Cardiac septum (tissue), 1 donor: ENCODE results near the gene KHDC1L. TPM values are rescaled to one million over a fixed set of nuclear protein-coding genes. Genes with fewer than 3 reads are reported as not detected.
"Not testable (repeated sequence)": the region's sequence is repeated elsewhere in the genome, so short reads cannot be mapped to it uniquely, and the experiment has no call there.

ENCODE experiments used
- DNase-seq: peaks from one replicate; pipeline ENCODE4 v3.0.0-alpha.2; 2020; ENCODE audit warnings: low spot score
- intact Hi-C: fragments of 100-400 bp; cut with DNase I; formaldehyde crosslinking; loops from one replicate; pipeline ENCODE4 v1.14.0; 2022
- total RNA-seq: library from RNA; stranded (reverse); fragmentation: NEBNext Ultra II Directional; extraction: Animal tissue kit (Norgen Biotek cat#: 25700); gene quantifications from one replicate; pipeline ENCODE4 v1.2.1, GENCODE V29; 2021
- donor health status: DM: no; HTN: no; CAD: no.

The KHDC1L gene
- total RNA-seq, 1 donor from 2014 or later = not detected

- DNase-seq = no peak
- intact Hi-C loops = no loop called here
Measured at GRCh38 chr6:73209117-73209516, 16.2 kb downstream of the KHDC1L start.

- no peak for DNase-seq
- intact Hi-C loops = no loop called here
Measured at GRCh38 chr6:73207221-73207837, 18.0 kb downstream of the KHDC1L start.

- intact Hi-C loops = no loop called here
- no peak for DNase-seq
Measured at GRCh38 chr6:73204252-73204651, 21.0 kb downstream of the KHDC1L start.

GRCh38 chr6:73203098-73203497 lies 22.2 kb downstream of the KHDC1L start:
- intact Hi-C loops = no loop called here
- DNase-seq = no peak

- intact Hi-C loops = no loop called here
- no peak for DNase-seq
Measured at GRCh38 chr6:73200735-73201134, 24.6 kb downstream of the KHDC1L start.

GRCh38 chr6:73200247-73200646 lies 25.0 kb downstream of the KHDC1L start:
- intact Hi-C loops = no loop called here
- DNase-seq = no peak

GRCh38 chr6:73194744-73195143 lies 30.6 kb downstream of the KHDC1L start:
- intact Hi-C loops = no loop called here
- DNase-seq = no peak

- DNase-seq, intact Hi-C loops: not testable (repeated sequence)
Measured at GRCh38 chr6:73193302-73193701, 32.0 kb downstream of the KHDC1L start.

GRCh38 chr6:73182021-73182607 lies 43.2 kb downstream of the KHDC1L start:
- no peak for DNase-seq

GRCh38 chr6:73180763-73181619 lies 44.3 kb downstream of the KHDC1L start:
- intact Hi-C loops = loop anchor here (5.0 kb wide), 1 partner anchor 769 kb away; no protein-coding TSS in a partner anchor
- no peak for DNase-seq

More at GRCh38 chr6:73182021-73182607, 43.2 kb downstream of the KHDC1L start:
- intact Hi-C loops = loop anchor here (5.0 kb wide), 1 partner anchor 770 kb away; no protein-coding TSS in a partner anchor

GRCh38 chr6:73180076-73180738 lies 45.1 kb downstream of the KHDC1L start:
- DNase-seq = no peak
- intact Hi-C loops = loop anchor here (5.0 kb wide), 1 partner anchor 768 kb away; no protein-coding TSS in a partner anchor

GRCh38 chr6:73177221-73177944 lies 47.9 kb downstream of the KHDC1L start:
- no peak for DNase-seq
- intact Hi-C loops = no loop called here

- no peak for DNase-seq
- intact Hi-C loops = no loop called here
Measured at GRCh38 chr6:73176057-73176456, 49.2 kb downstream of the KHDC1L start.

- no peak for DNase-seq
- intact Hi-C loops = no loop called here
Measured at GRCh38 chr6:73174646-73175045, 50.6 kb downstream of the KHDC1L start.

Other genes starting within 250 kb of the KHDC1L start
- gene KHDC1, start 37.7 kb upstream of the KHDC1L start, total RNA-seq = 1.1 TPM
- not detected for gene DPPA5, start 128.8 kb upstream of the KHDC1L start, total RNA-seq
- gene KHDC3L, start 137.2 kb upstream of the KHDC1L start, total RNA-seq = not detected
- gene OOEP, start 144.4 kb upstream of the KHDC1L start, total RNA-seq = not detected
- gene DDX43, start 169.3 kb upstream of the KHDC1L start, total RNA-seq = not detected
- 2.0 TPM for gene CGAS, start 226.8 kb upstream of the KHDC1L start, total RNA-seq
- gene MTO1, start 236.2 kb upstream of the KHDC1L start, total RNA-seq = 20.7 TPM